Peyer's patch (tissue), 4 donors: ENCODE results near the gene SLC30A2.

Source experiments
- CTCF ChIP-seq, 6 experiments: fragments of 450-650 bp in 4 of 6; fragments of 200-600 bp in 2 of 6; sonication (generic) in 1 of 6; IDR thresholded peaks; one replicate each; pipeline ENCODE4 v1.5.1; 2017 to 2019; ENCODE audit warnings: antibody characterized with exemption in 6 of 6, mild to moderate bottlenecking in 3 of 6, moderate library complexity in 1 of 6
- POLR2A ChIP-seq, 2 donors: fragments of 450-650 bp; IDR thresholded peaks; one replicate each; pipeline ENCODE4 v1.5.1; 2017; ENCODE audit warnings: antibody characterized with exemption in 2 of 2, mild to moderate bottlenecking in 2 of 2, moderate library complexity in 2 of 2

- TF ChIP-seq CTCF (IDR thresholded peaks at IDR 0.05) (no peak), POLR2A (IDR thresholded peaks at IDR 0.05) (no peak)
Observed at GRCh38 chr1:26055041-26055440, 9.1 kb upstream of the SLC30A2 start.
